Thoracic aorta (tissue), 2 donors: ENCODE measurements around the gene DHRSX. TPM values are rescaled to one million over a fixed set of nuclear protein-coding genes. Genes with fewer than 3 reads are reported as not detected.
A peak's percentile ranks its signal among the peaks of the same experiment; 100 is the strongest.

Source experiments
- ATAC-seq: fragments of 150-250 bp; one replicate; pipeline ENCODE4 v1.8.0; 2017; ENCODE audit warnings: low read depth; ENCODE audit not compliant: insufficient number of reproducible peaks, low FRiP score
- DNase-seq: peaks from one replicate; pipeline ENCODE4 v3.0.0-alpha.2; 2020; ENCODE audit warnings: low spot score
- H3K27ac ChIP-seq, 2 donors: fragments of 200-600 bp; sonication (generic); 1 replicate in 1 of 2; 2 replicates in 1 of 2; pipeline ENCODE4 v1.5.1; 2016; ENCODE audit warnings: mild to moderate bottlenecking in 2 of 2, moderate library complexity in 2 of 2
- H3K27me3 ChIP-seq: fragments of 200-600 bp; sonication (generic); replicated peaks from 2 replicates; pipeline ENCODE4 v1.6.0; 2016; ENCODE audit warnings: mild to moderate bottlenecking; ENCODE audit not compliant: insufficient read depth
- H3K36me3 ChIP-seq: fragments of 200-600 bp; sonication (generic); one replicate; pipeline ENCODE4 v1.5.1; 2016
- H3K4me1 ChIP-seq, 2 donors: fragments of 200-600 bp; sonication (generic); 1 replicate in 1 of 2; 2 replicates in 1 of 2; pipeline versions ENCODE4 v1.5.1 to v1.6.0; 2016; ENCODE audit warnings: low read depth in 2 of 2, mild to moderate bottlenecking in 1 of 2; ENCODE audit not compliant: control insufficient read depth in 1 of 2
- H3K4me3 ChIP-seq: fragments of 200-600 bp; sonication (generic); 2 replicates; pipeline ENCODE4 v1.5.1; 2016; ENCODE audit warnings: mild to moderate bottlenecking
- H3K9me3 ChIP-seq: fragments of 200-600 bp; sonication (generic); 2 replicates; pipeline ENCODE4 v1.5.1; 2016
- CTCF ChIP-seq: fragments of 200-600 bp; sonication (generic); IDR thresholded peaks from one replicate; pipeline ENCODE4 v1.5.1; 2019; ENCODE audit warnings: antibody characterized with exemption
- total RNA-seq, 2 donors: library from RNA; depleted of rRNA; stranded (reverse); fragments of >200 nt; gene quantifications; one replicate each; pipeline versions ENCODE4 v1.1.0 to v1.2.3, GENCODE V29; 2016

DHRSX gene
- total RNA-seq, 2 donors from 2014 or later = 14.9 to 16.8 TPM

GRCh38 chrX:2487366-2487765 lies 13.4 kb downstream of the DHRSX start:
- DNase-seq = no peak
- no peak for ATAC-seq
- H3K4me3 ChIP-seq = no peak overlapping the region
- H3K4me1 ChIP-seq = peaks cover 11 to 15% of the 10 kb centered on the region in 2 donors
- no peaks in the 10 kb centered on the region for H3K9me3 ChIP-seq
- H3K36me3 ChIP-seq = peaks cover 36% of the 10 kb centered on the region
- TF ChIP-seq CTCF = no peak
- H3K27me3 ChIP-seq = no peaks in the 10 kb centered on the region
- H3K27ac ChIP-seq = no peak overlapping the region

- no peak for DNase-seq
- no peak for TF ChIP-seq CTCF
- H3K9me3 ChIP-seq = no peaks in the 10 kb centered on the region
- H3K36me3 ChIP-seq = peaks cover 36% of the 10 kb centered on the region
- peaks cover 11 to 15% of the 10 kb centered on the region in 2 donors for H3K4me1 ChIP-seq
- H3K4me3 ChIP-seq = no peak overlapping the region
- H3K27ac ChIP-seq = peak overlapping the region in 1 of 2 donors; percentile 90
- ATAC-seq = no peak
- no peaks in the 10 kb centered on the region for H3K27me3 ChIP-seq
Observed at GRCh38 chrX:2486476-2487133, 14.2 kb downstream of the DHRSX start.

- H3K27me3 ChIP-seq = no peaks in the 10 kb centered on the region
- H3K9me3 ChIP-seq = no peaks in the 10 kb centered on the region
- ATAC-seq (no peak), DNase-seq (no peak)
- H3K4me3 ChIP-seq = peak overlapping the region; percentile 72
- no peak for TF ChIP-seq CTCF
- H3K27ac ChIP-seq = peak overlapping the region; percentile 50 to 90
- peaks cover 36% of the 10 kb centered on the region for H3K36me3 ChIP-seq
- H3K4me1 ChIP-seq = peaks cover 11 to 15% of the 10 kb centered on the region in 2 donors
Observed at GRCh38 chrX:2485789-2486345, 14.9 kb downstream of the DHRSX start.

- H3K27ac ChIP-seq = peak overlapping the region; percentile 90
- H3K4me3 ChIP-seq = peak overlapping the region; percentile 72
- H3K4me1 ChIP-seq = peaks cover 11 to 15% of the 10 kb centered on the region in 2 donors
- peaks cover 28% of the 10 kb centered on the region for H3K36me3 ChIP-seq
- no peak for ATAC-seq
- H3K27me3 ChIP-seq = no peaks in the 10 kb centered on the region
- no peak for DNase-seq
- no peaks in the 10 kb centered on the region for H3K9me3 ChIP-seq
- no peak for TF ChIP-seq CTCF
Observed at GRCh38 chrX:2484721-2485648, 15.8 kb downstream of the DHRSX start.

GRCh38 chrX:2484256-2484655 lies 16.5 kb downstream of the DHRSX start:
- H3K9me3 ChIP-seq = no peaks in the 10 kb centered on the region
- peaks cover 11 to 15% of the 10 kb centered on the region in 2 donors for H3K4me1 ChIP-seq
- no peak for ATAC-seq
- TF ChIP-seq CTCF = no peak
- H3K27me3 ChIP-seq = no peaks in the 10 kb centered on the region
- peaks cover 21% of the 10 kb centered on the region for H3K36me3 ChIP-seq
- H3K4me3 ChIP-seq = peak overlapping the region; percentile 72
- no peak for DNase-seq
- peak overlapping the region; percentile 90 for H3K27ac ChIP-seq
